ENCODE results near the gene ZIC4. TPM values are rescaled to one million over a fixed set of nuclear protein-coding genes. Genes with fewer than 3 reads are reported as not detected.
A peak's percentile ranks its signal among the peaks of the same experiment; 100 is the strongest.

ZIC4 gene
- total and polyA plus RNA-seq, 10 donors, result not detected

GRCh38 chr3:147420353-147421183 lies 14.2 kb upstream of the ZIC4 start:
- no peak for TF ChIP-seq POLR2A (IDR thresholded peaks at IDR 0.05)
- TF ChIP-seq CTCF (IDR thresholded peaks at IDR 0.05 in 8 of 11, conservative IDR thresholded peaks at IDR 0.05 in 3 of 11), result no peak
- no peak for TF ChIP-seq POLR2AphosphoS5 (IDR thresholded peaks at IDR 0.05)
- 8 to 12% (median 10%) methylated on average over 19 to 32 of the region's 32 CpGs for WGBS, 5 donors
- peaks cover 13 to 100% (median 96%) of the 10 kb centered on the region in 7 donors for H3K27me3 ChIP-seq (replicated peaks in 1 of 7)

GRCh38 chr3:147419781-147420224 lies 13.5 kb upstream of the ZIC4 start:
- 9 to 27% (median 15%) methylated on average over 10 of the region's 10 CpGs for WGBS, 5 donors
- intact Hi-C loops (cut with DNase I; ENCODE audit: low total_unique reads), result no loop called here
- no peaks in the 10 kb centered on the region for H3K36me3 ChIP-seq
- DNase-seq, result no peak
- no peak overlapping the region for H3K27ac ChIP-seq
- H3K4me1 ChIP-seq, result peaks cover 0 to 10% (median 9%) of the 10 kb centered on the region in 6 donors
- peaks cover 13 to 100% (median 96%) of the 10 kb centered on the region in 7 donors for H3K27me3 ChIP-seq (replicated peaks in 1 of 7)
- TF ChIP-seq POLR2A (IDR thresholded peaks at IDR 0.05) (no peak), CTCF (IDR thresholded peaks at IDR 0.05 in 8 of 11, conservative IDR thresholded peaks at IDR 0.05 in 3 of 11) (no peak), POLR2AphosphoS5 (IDR thresholded peaks at IDR 0.05) (no peak)
- H3K4me3 ChIP-seq, result peak overlapping the region in 1 of 8 donors; percentile 45
- peaks cover 0 to 28% (median 0%) of the 10 kb centered on the region in 8 donors for H3K9me3 ChIP-seq

More at GRCh38 chr3:147420353-147421183, 14.2 kb upstream of the ZIC4 start:
- peaks cover 0 to 10% (median 9%) of the 10 kb centered on the region in 6 donors for H3K4me1 ChIP-seq
- intact Hi-C loops (cut with DNase I; ENCODE audit: low total_unique reads), result no loop called here
- no peaks in the 10 kb centered on the region for H3K36me3 ChIP-seq
- H3K4me3 ChIP-seq, result no peak overlapping the region
- no peak for DNase-seq
- no peak overlapping the region for H3K27ac ChIP-seq
- H3K9me3 ChIP-seq, result peaks cover 0 to 28% (median 0%) of the 10 kb centered on the region in 8 donors

- H3K27me3 ChIP-seq (replicated peaks in 1 of 7), result peaks cover 13 to 100% (median 96%) of the 10 kb centered on the region in 7 donors
- no peak overlapping the region for H3K27ac ChIP-seq
- no peak for TF ChIP-seq POLR2A (IDR thresholded peaks at IDR 0.05)
- no peak for TF ChIP-seq CTCF (IDR thresholded peaks at IDR 0.05 in 8 of 11, conservative IDR thresholded peaks at IDR 0.05 in 3 of 11)
- no peak for TF ChIP-seq POLR2AphosphoS5 (IDR thresholded peaks at IDR 0.05)
- peak overlapping the region in 2 of 8 donors; percentile 8 to 45 for H3K4me3 ChIP-seq
- no peaks in the 10 kb centered on the region for H3K36me3 ChIP-seq
- H3K4me1 ChIP-seq, result peaks cover 0 to 10% (median 9%) of the 10 kb centered on the region in 6 donors
- intact Hi-C loops (cut with DNase I; ENCODE audit: low total_unique reads), result no loop called here
- 4 to 6% (median 4%) methylated on average over 40 to 54 of the region's 54 CpGs for WGBS, 5 donors
- H3K9me3 ChIP-seq, result peaks cover 0 to 28% (median 0%) of the 10 kb centered on the region in 8 donors
- no peak for DNase-seq
Observed at GRCh38 chr3:147418808-147419701, 12.7 kb upstream of the ZIC4 start.
